GM18517 (cell line): Measurements from ENCODE around the gene PHYKPL.
"Not testable (repeated sequence)": the region's sequence is repeated elsewhere in the genome, so short reads cannot be mapped to it uniquely, and the experiment has no call there.

Source experiments
- ATAC-seq: cut with Tn5 transposase; IDR thresholded peaks from one replicate; pipeline ENCODE4 v1.9.1; 2021; ENCODE audit warnings: mild to moderate bottlenecking, moderate library complexity; ENCODE audit not compliant: unreplicated experiment

The PHYKPL gene

DNA sequence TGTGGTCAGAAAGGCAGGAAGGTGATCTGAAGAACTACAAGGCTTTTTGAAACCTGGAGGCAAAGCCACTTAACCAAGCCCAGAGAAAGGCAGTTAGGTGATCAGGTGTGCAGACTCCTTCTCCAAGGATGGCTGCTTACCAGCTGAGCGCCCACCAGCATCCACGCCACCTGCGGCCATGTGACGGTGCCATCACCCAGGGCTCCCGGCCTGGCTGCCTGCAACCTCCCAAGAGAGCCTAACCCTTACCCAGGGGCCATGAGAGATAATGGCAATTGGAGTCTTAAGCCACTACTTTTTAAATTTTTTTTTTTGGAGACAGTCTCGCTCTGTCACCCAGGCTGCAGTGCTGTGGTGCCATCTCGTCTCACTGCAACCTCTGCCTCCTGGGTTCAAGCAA is 33.1 kb upstream of the PHYKPL start:
- no peak for ATAC-seq

DNA sequence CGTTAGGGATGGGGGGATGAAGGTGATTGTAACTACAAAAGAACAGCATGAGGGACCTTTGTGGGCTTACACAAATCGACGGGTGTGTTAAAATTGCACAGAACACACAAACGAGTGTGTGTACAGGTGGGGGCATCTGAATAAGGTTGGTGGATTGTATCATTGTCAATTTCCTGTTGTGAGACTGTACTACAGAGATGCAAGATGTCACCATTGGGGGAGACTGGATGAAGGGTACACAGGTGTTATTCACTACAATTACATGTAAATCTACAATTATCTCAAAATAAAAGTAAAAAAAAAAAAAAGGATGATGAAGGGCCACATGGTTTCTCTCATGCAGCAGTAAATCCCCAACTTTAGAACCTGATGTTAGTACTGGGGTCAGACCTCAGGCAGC is 31.4 kb upstream of the PHYKPL start:
- ATAC-seq: no peak

DNA sequence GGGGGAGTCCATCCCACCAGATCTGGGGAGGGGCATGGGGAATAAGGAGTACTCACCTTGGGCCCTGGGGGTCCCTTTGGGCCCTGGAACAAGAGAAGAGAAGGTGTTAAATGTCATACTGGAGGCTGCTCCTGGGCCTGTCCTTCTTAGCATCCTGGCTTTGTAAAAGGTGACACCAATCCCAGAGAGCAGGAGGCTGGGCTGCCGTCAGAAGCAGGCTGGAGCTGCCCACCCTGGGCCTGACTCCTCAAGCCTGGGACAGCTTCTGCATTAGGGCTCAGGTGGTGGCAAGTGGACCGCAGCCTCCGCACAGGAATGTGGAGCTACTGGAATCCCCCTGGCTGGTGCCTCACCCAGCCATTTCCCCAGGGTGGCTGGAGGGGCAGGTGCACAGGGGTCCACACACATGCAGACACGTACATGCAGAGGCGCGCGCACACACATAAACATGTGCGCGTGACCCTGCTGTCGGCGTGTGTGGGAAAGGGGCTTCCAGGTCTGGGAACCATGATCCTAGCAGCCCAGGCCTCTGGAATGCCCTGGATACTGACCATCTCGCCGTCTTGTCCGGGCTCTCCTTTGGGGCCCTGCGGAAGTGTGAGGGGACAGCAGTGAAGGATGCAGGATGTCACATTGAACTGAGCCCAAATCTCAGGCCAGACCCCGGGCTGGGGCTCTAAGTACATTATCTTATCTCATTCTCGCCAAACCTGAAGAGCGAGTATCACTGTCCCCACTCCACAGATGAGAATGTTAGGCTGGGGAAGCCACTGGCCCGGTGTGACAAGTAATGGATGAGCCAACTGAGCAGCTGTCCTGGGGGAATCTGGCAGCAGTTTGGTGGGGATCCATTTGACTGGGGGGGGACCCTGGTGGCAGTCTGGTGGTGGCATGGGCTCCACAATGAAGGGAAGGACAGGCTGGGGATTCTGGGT is 29.3 kb upstream of the PHYKPL start:
- ATAC-seq: no peak

DNA sequence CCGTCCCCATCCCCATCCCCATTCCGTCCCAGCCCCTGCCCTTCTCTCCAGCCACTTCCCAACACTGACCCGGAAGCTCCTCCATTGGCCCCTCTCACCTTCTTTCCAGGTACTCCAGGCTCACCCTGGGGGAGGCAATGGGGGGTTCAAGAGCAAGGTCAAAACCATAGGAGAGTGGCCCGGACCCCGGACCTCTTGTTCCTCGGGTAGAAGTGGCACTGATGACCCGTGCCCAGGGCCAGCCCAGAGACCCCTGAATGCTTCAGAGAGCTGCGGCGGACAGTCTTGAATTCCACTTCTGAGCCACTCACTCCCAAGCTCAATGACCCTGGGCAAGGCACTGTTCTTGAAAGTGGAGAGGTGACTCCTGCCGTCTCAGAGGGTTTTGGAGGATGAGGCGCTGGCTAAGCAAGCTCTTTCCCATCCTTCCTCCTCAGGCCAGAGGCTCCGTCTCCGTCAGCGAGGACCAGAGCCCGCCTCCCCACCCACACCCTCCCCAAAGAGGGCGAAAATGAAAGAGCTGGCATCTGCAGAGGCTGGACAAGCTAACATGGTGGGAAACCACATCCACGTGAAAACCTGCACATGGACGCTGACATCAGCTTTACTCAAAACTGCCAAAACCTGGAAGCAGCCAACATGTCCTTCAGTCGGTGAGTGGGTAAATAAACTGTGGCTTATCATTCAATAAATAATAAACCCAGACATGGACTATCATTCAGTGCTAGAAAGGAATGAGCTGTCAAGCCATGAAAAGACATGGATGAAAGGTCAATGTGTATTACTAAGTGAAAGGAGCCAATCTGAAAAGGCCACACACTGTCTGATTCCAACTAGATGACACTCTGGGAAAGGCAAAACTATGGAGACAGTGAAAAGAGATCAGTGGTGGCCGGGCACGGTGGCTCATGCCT is 27.3 kb upstream of the PHYKPL start:
- no peak for ATAC-seq

DNA sequence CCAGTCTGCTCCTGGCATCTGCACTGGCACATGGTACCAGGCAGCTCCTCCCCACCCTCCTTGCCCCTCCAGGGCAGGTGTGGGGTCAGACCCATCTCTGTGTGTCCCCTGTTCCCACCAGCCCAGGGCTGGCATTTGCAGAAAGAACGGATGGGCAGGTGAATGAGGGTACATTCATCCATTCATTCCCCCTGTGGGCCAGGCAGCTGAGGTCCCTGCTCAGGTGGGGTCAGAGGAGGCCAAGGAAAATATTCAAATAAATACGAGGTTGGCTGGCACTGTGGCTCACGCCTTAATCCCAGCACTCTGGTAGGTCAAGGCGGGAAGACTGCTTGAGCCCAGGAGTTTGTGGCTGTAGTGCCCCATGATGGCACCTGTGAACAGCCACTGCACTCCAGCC is 25.0 kb upstream of the PHYKPL start:
- ATAC-seq: no peak

DNA sequence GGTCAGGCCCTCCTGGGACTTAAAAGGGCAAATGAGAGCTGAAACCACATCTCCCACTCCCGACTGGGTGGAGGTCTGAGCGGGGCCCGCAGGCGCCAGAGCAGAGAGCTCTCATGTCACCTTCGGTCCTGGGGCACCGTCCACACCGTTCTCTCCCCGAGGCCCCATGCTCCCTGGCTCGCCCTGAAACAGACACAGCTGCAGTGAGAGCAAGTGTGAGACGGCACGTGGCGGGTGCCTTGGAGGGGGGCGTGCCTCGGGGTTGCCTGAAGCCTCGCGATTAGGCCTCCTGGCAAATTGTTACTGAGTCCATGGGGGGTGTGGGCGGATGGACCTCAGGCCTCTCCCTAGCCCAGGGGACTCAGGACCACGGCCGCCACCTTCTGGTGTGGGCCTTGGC is 24.1 kb upstream of the PHYKPL start:
- no peak for ATAC-seq

DNA sequence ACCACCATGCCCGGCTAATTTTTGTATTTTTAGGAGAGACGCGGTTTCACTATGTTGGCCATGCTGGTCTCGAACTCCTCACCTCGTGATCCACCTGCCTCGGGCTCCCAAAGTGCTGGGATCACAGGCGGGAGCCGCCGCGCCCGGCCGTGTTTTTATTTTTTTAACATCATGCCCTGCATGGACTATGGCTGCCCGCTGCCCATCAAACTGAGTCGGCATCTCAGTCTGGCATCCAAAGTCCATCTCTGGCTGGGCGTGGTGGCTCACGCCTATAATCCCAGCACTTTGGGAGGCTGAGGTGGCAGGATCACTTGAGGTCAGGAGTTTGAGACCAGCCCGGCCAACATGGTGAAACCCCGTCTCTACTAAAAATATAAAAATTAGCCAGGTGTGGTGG is 21.0 kb upstream of the PHYKPL start:
- ATAC-seq: not testable (repeated sequence)

DNA sequence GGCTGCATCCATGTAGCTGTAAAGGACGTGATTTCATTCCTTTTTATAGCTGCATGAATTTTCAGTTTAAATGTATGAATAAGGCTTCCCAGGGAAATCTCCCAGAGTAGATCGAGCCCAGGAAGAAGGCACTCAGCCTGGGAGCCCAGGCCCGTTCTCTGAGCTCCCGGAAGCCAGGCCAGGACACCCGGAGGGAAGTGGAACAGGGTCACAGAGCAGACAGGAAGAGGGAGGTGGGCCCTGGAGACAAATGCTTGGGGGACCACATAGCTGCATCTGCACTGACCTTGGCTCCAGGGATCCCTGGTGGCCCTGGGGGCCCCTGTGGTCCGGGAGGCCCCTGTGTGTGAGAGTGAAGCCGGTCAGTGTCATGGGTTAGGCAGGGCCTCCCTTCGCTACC is 19.7 kb upstream of the PHYKPL start:
- ATAC-seq: no peak

DNA sequence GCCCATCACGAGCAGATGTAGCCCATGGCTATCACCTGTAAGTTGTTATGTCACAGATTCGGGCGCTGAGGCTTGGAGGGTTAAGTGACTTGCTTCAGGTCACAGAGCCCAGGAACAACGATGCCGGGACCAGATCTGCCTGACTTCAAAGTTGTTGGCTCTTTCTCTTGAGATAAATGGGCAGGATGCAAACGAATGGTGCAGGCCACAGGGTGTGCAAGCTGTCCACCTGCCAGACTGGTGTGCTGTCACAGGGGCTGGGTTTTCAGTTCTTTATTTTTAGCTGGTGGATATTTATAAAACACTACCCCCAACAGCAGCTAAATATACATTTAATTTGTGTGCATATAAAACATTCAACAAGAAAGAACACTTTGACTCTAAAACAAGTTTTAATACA is 17.7 kb upstream of the PHYKPL start:
- no peak for ATAC-seq

DNA sequence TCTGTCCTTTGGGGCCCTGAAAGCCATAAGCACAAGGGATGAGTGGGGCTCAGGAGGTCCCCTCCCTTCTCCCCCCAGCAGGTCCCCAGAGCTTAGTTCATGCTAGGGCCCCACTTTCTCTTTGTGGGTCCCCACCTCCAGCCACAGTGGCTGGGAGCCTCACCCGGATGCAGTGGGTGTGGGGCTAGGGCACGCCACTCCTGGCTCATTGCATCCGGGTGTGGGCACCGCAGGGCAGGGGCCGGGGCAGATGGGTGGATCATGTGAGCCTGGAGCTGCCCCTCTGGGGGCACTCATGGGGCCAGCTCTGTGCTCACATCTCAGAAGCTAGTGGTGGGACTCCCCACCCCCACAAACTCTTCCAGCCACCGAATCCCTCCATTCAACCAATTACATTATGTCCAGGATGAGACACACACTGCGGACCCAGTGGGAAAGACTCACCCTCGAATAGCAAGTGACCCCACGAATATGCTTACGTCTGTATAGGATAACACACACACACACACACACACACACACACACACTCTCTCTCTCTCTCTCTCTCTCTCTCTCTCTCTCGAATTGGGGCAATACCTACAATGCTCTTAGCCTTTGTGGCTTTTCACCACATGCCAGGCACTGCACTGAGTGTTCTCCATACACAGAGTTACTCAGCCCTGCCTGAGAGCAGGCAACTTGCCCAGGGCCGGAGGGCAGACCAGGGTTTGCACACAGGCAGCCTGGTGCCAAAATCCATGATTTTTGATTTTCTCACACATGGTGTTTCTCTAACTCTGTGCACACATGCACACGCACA is 16.8 kb upstream of the PHYKPL start:
- no peak for ATAC-seq

DNA sequence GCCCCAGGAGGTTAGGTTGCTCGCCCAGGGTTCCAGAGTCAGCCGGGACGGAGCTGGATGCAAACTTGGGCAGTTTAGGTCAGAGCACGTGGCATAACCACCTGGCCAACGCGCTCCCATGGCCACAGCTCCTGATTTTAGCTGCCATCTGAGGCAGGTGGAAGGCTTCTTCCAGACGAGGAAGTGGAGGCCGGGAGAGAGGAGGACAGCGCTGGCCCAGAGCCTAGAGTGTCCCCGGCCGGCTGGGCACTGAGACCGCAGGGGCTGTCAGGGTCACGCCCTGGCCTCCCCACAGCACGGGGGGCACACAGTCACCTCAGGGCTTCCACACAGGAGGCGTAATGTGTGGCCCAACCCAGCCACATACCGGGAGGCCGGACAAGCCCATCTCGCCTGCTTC is 16.1 kb upstream of the PHYKPL start:
- ATAC-seq: no peak

DNA sequence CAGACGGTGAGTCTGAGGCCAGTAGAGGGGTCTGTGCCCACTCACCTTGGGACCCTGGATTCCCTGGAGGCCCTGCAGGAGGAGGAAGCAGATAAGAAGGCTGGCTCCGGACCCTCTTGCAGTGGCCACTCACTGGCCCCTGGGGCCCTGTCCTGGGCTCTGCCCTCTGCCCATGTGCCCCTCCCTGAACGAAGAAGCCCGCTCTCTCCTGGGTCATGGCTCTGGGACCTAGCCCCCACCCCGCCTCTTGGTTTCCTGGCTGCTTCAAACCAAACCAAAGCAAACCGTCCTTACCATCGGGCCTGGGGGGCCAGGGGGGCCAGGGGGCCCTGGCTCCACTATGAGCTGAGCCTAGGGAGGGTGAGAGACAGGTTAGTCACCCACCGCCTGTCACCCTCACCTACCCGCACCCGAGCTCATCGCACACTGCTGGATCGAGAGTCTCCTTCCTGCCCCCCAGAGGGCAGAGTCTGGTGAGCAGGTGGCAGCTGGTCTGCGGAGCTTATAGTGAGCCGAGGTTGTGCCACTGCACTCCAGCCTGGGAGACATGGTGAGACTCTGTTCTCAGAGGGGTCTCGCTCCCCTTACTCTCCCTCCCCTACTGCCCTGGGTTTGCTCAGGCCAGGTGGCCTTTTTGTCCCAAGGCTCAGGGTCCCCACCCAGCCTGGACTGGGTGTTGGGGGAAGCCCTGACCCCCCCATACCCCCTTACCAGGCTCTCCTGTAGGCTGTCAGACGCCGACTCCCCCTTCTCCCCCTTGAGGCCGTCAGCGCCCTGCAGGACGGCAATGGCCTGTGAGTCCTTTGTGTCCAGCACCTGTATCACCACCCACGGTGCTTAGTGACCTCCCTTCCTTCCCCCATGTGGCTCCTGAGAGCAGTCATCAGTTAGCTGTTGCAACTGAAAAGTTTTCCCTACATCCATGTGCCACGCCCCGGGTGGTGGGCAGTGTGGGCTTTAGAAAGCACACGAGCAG is 15.2 kb upstream of the PHYKPL start:
- ATAC-seq: no peak

DNA sequence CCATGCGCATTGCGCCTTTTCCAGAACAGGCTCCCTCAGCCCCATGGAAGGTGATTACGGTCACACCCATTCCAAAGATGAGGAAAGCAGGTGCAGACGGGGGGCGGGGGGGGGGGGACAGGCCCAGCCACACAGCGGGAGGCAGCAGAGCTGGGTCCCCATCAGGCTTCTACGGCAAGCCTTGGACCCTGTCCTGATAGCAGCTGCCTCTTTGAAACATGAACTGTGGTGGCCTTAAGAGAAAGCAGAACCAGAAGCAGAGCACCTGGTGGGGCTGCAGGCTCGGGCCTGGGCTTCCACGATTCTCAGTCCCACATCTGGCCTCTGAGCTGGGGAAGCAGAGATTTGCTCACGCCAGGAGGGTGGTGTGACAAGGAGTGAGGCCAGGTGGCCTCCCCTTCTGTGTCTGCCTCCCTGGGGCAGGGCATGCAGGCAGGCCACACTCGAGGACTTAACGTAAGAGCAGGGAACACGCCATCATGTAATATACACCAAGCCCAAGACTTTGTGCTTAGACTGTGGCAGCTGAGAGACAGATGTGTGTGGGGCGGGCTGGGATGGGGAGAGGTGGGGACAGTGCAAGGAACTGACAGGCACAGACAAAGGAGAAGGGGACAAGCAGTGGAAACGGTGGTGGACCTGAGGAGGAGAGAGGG is 14.2 kb upstream of the PHYKPL start:
- no peak for ATAC-seq

DNA sequence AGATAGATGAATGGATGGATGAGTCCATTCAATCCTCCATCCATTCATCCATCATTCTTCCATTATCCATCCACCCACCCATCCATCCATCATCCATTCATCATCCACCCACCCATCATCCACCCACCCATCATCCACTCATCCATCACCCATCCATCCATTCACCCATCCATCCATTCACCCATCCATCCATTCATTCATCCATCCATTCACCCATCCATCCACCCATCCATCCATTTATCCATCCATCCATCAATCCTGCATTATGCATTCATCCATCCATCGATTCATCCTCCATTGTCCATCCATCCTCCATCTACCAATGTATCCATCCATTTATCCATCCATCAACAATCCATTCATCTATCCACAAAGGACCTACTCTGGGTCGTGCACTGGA is 12.8 kb upstream of the PHYKPL start:
- ATAC-seq: no peak

DNA sequence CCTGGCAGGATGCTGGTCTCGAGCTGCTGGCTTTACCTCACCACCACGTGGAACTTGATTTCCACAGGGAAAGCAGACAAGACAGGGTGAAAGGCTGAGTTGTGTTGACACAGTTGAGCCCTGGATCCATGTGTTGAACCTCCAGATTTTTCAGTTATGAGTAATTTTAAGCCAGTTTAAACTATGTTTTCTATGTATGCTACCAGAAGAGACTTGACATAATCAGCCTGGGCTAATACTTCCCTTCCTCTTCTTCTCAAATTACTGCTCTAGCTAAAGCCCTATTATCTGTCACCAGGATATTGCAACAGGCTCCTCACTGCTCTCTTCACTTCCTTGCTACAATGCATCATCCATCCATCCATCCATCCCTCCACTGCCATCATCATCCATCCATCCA is 12.0 kb upstream of the PHYKPL start:
- ATAC-seq: no peak

DNA sequence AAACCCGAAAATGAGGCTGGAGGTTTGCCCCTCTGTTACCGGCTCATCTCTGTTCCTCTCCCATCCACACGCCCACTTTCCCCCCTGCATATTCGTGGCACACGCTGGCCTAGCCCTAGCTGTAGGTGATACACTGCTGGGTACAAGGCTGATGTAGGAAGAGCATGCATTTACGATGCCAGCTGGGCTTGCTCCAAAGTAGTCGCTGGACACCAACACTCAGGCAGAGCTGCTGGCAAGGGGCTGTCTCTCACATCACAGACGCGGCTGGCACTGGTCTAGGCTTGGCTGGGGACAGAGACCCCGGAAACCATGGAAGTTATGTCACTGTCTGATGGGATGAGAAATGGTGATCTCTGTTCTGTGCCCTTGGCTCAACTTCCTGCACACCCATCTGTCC is 9.8 kb upstream of the PHYKPL start:
- ATAC-seq: no peak

DNA sequence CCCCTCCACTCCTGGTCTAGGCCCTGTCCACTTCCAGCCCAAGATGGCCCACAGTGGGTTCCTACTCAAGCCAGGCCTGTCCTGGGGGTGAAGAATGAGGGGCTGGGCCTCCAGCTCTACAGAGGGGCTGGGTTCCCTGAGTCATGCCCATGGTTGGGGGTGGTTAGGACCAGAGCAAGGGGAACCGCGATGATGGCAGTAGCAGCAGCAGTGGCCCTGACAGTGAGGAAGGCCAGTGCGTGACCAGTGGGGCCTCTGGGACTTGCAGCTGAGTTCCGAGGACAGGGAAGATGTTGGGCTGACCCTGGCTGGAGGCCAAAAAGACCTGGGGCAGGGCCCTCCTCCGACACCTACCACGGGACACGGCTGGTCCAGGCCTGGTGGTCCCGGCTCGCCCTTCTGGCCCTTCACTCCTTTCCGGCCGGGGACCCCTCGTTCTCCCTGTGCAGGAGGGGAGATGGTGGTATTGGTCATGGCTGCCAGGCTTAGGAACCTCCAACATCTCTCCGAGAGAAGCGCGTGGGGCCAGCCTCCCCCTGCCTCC is 9.2 kb upstream of the PHYKPL start:
- ATAC-seq: no peak

DNA sequence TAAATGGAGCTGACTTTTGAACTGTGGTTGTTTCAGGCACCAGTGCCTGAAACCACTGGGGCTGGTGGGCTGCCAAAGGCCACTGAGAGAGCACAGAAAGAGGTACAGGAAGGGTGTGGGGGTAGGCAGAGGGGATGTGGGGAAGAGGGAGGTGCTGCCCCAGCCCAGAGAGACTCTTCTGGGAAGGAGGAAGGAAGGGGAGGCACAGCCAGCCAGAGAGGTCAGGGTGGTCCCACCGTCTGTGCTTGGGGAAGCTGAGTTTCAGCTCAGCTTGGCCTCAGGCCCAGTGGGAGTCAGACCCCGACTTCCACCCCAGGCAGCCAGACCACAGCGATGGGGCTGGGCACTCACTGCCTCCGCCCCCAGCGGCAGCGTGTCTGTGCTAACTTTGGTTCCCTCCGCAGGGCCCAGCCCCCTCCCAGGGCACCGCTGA is 8.6 kb upstream of the PHYKPL start:
- no peak for ATAC-seq

DNA sequence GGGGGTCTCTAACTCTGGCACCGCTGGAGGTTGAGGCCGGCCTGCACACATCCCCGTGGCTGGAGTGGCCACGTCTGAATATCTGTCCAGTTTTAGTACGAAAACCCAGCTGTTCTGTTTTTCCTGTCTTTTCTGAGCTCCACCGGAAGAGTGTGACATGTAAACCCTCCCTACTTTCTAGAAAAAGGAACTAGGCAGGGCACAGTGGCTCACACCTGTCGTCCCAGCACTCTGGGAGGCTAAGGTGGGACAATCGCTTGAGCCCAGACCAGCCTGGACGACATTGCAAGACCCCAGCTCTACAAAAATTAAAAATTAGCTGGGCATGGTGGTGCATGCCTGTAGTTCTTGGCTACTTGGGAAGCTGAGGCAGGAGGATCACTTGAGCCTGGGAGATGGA is 8.2 kb upstream of the PHYKPL start:
- no peak for ATAC-seq
